Osteoblast (primary cell): Measurements from ENCODE around the gene SPAG16. TPM values are rescaled to one million over a fixed set of nuclear protein-coding genes. Genes with fewer than 3 reads are reported as not detected.

Experiments used
- DNase-seq: peaks from one replicate; pipeline ENCODE4 v3.0.0; 2011; ENCODE audit warnings: low spot score, mixed read lengths; ENCODE audit not compliant: insufficient read length; ENCODE audit errors: missing footprints
- H2AFZ ChIP-seq: 2 replicates; pipeline ENCODE4 v1.6.0; 2011; ENCODE audit warnings: mild to moderate bottlenecking, low read length
- H3K27ac ChIP-seq: 2 replicates; pipeline ENCODE4 v1.5.1; 2011; ENCODE audit warnings: mild to moderate bottlenecking, low read depth, low read length, moderate library complexity
- H3K27me3 ChIP-seq: 2 replicates; pipeline ENCODE4 v1.6.0; 2012; ENCODE audit warnings: mild to moderate bottlenecking, control low read depth, inconsistent platforms, low read length, moderate library complexity; ENCODE audit not compliant: insufficient read depth
- H3K36me3 ChIP-seq: 2 replicates; pipeline ENCODE4 v1.5.1; 2011; ENCODE audit warnings: mild to moderate bottlenecking, low read length, control low read depth, moderate library complexity; ENCODE audit not compliant: insufficient read depth
- H3K4me1 ChIP-seq: 2 replicates; pipeline ENCODE4 v1.5.1; 2011; ENCODE audit warnings: mild to moderate bottlenecking, low read length, control low read depth, moderate library complexity; ENCODE audit not compliant: insufficient read depth
- H3K4me2 ChIP-seq: 2 replicates; pipeline ENCODE4 v1.6.0; 2011; ENCODE audit warnings: mild to moderate bottlenecking, low read length; ENCODE audit not compliant: insufficient read depth
- H3K4me3 ChIP-seq: fragments of 200-600 bp; sonication (generic); 3 replicates; pipeline ENCODE4 v1.5.1; 2012; ENCODE audit warnings: mild to moderate bottlenecking, low read length, inconsistent platforms; ENCODE audit not compliant: insufficient read depth
- H3K79me2 ChIP-seq: 2 replicates; pipeline ENCODE4 v1.6.0; 2012; ENCODE audit warnings: mild to moderate bottlenecking, low read length, control low read depth, inconsistent platforms; ENCODE audit not compliant: insufficient read depth
- H3K9me3 ChIP-seq: 2 replicates; pipeline ENCODE4 v1.5.1; 2011; ENCODE audit warnings: low read depth, low read length, control low read depth
- H4K20me1 ChIP-seq: 2 replicates; pipeline ENCODE4 v1.6.0; 2012; ENCODE audit warnings: mild to moderate bottlenecking, low read length, control low read depth; ENCODE audit not compliant: insufficient read depth
- total RNA-seq: library from RNA; depleted of rRNA; stranded (reverse); fragments of >200 nt; gene quantifications from 2 replicates; pipeline ENCODE4 v1.2.3, GENCODE V29; 2012
- TF ChIP-seq, protein P1 (sequence below): IDR thresholded peaks from 2 replicates; pipeline ENCODE4 v1.5.1; 2011; ENCODE audit warnings: mild to moderate bottlenecking, low read depth, low read length, moderate library complexity; ENCODE audit errors: extremely low read depth

Gene SPAG16
- total RNA-seq, 1 donor = 47.8 TPM

GRCh38 chr2:213763354-213763753 is 479.1 kb downstream of the SPAG16 start:
- no peaks in the 10 kb centered on the region for H3K4me1 ChIP-seq
- no peak overlapping the region for H3K27ac ChIP-seq
- H3K79me2 ChIP-seq = no peaks in the 10 kb centered on the region
- H3K4me3 ChIP-seq = no peak overlapping the region
- no peaks in the 10 kb centered on the region for H3K9me3 ChIP-seq
- no peaks in the 10 kb centered on the region for H3K36me3 ChIP-seq
- no peak overlapping the region for H2AFZ ChIP-seq
- H3K27me3 ChIP-seq = no peaks in the 10 kb centered on the region
- H4K20me1 ChIP-seq = no peaks in the 10 kb centered on the region
- H3K4me2 ChIP-seq = no peak overlapping the region
- TF ChIP-seq, protein P1, sequence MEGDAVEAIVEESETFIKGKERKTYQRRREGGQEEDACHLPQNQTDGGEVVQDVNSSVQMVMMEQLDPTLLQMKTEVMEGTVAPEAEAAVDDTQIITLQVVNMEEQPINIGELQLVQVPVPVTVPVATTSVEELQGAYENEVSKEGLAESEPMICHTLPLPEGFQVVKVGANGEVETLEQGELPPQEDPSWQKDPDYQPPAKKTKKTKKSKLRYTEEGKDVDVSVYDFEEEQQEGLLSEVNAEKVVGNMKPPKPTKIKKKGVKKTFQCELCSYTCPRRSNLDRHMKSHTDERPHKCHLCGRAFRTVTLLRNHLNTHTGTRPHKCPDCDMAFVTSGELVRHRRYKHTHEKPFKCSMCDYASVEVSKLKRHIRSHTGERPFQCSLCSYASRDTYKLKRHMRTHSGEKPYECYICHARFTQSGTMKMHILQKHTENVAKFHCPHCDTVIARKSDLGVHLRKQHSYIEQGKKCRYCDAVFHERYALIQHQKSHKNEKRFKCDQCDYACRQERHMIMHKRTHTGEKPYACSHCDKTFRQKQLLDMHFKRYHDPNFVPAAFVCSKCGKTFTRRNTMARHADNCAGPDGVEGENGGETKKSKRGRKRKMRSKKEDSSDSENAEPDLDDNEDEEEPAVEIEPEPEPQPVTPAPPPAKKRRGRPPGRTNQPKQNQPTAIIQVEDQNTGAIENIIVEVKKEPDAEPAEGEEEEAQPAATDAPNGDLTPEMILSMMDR = no peak
- DNase-seq = peak; percentile 31

GRCh38 chr2:213763963-213764362 is 479.7 kb downstream of the SPAG16 start:
- no peak overlapping the region for H3K4me3 ChIP-seq

GRCh38 chr2:213764849-213765248 is 480.6 kb downstream of the SPAG16 start:
- H3K4me2 ChIP-seq = no peak overlapping the region
- H3K4me1 ChIP-seq = no peaks in the 10 kb centered on the region
- TF ChIP-seq, protein P1 = no peak
- DNase-seq = no peak
- no peak overlapping the region for H3K4me3 ChIP-seq
- H3K79me2 ChIP-seq = no peaks in the 10 kb centered on the region
- no peaks in the 10 kb centered on the region for H3K27me3 ChIP-seq
- H2AFZ ChIP-seq = no peak overlapping the region
- H3K36me3 ChIP-seq = no peaks in the 10 kb centered on the region
- H3K27ac ChIP-seq = no peak overlapping the region
- no peaks in the 10 kb centered on the region for H4K20me1 ChIP-seq
- H3K9me3 ChIP-seq = no peaks in the 10 kb centered on the region

More at GRCh38 chr2:213763963-213764362, 479.7 kb downstream of the SPAG16 start:
- Histone ChIP-seq H3K9me3 (no peaks in the 10 kb centered on the region), H3K4me1 (no peaks in the 10 kb centered on the region), H4K20me1 (no peaks in the 10 kb centered on the region), H3K27me3 (no peaks in the 10 kb centered on the region), H3K27ac (no peak overlapping the region), H2AFZ (no peak overlapping the region), H3K4me2 (no peak overlapping the region), H3K79me2 (no peaks in the 10 kb centered on the region), H3K36me3 (no peaks in the 10 kb centered on the region)
- TF ChIP-seq, protein P1 = no peak
- no peak for DNase-seq

- Histone ChIP-seq H3K36me3 (no peaks in the 10 kb centered on the region), H4K20me1 (no peaks in the 10 kb centered on the region), H2AFZ (no peak overlapping the region), H3K9me3 (no peaks in the 10 kb centered on the region), H3K27ac (no peak overlapping the region), H3K4me3 (no peak overlapping the region), H3K27me3 (no peaks in the 10 kb centered on the region), H3K4me1 (no peaks in the 10 kb centered on the region), H3K79me2 (no peaks in the 10 kb centered on the region), H3K4me2 (no peak overlapping the region)
- TF ChIP-seq, protein P1 = no peak
- no peak for DNase-seq
Observed at GRCh38 chr2:213766062-213766461, 481.8 kb downstream of the SPAG16 start.
